GM10847 (cell line): ENCODE results near the gene PHF20.

Source experiments
- POLR2A ChIP-seq: IDR thresholded peaks from 2 replicates; pipeline ENCODE4 v1.6.1; 2011; ENCODE audit not compliant: insufficient read length; ENCODE audit errors: extremely low read depth

Gene PHF20

GRCh38 chr20:35891375-35891774 is 119.6 kb downstream of the PHF20 start:
- no peak for TF ChIP-seq POLR2A

DNA sequence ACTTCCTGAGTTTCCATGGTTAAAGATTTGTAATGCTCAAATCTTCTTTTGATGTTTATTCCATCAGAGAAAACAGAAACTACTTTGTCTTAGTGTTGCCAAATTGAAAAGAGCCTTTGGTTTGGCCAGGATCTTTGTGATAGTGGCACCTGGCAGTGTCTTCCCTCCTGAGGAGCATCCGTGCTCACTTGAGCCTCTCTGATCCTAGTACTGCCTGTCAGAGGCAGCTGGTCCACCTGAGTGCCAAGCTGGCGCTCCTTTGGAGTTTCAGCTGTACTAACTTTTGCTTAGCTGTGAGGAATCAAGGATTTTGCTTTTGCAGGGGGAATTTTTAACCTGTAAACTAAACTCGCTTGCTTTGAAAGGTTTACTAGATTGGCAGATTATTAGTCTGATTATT is 121.1 kb downstream of the PHF20 start:
- TF ChIP-seq POLR2A = no peak

GRCh38 chr20:35893942-35894341 is 122.1 kb downstream of the PHF20 start:
- TF ChIP-seq POLR2A = no peak

GRCh38 chr20:35899064-35899463 is 127.2 kb downstream of the PHF20 start:
- TF ChIP-seq POLR2A = no peak

- no peak for TF ChIP-seq POLR2A
Measured at GRCh38 chr20:35901678-35902544, 130.1 kb downstream of the PHF20 start.

GRCh38 chr20:35902545-35902941 is 130.7 kb downstream of the PHF20 start:
- no peak for TF ChIP-seq POLR2A

- no peak for TF ChIP-seq POLR2A
Measured at GRCh38 chr20:35903843-35904242, 132.0 kb downstream of the PHF20 start.

GRCh38 chr20:35904982-35905663 is 133.3 kb downstream of the PHF20 start:
- no peak for TF ChIP-seq POLR2A

DNA sequence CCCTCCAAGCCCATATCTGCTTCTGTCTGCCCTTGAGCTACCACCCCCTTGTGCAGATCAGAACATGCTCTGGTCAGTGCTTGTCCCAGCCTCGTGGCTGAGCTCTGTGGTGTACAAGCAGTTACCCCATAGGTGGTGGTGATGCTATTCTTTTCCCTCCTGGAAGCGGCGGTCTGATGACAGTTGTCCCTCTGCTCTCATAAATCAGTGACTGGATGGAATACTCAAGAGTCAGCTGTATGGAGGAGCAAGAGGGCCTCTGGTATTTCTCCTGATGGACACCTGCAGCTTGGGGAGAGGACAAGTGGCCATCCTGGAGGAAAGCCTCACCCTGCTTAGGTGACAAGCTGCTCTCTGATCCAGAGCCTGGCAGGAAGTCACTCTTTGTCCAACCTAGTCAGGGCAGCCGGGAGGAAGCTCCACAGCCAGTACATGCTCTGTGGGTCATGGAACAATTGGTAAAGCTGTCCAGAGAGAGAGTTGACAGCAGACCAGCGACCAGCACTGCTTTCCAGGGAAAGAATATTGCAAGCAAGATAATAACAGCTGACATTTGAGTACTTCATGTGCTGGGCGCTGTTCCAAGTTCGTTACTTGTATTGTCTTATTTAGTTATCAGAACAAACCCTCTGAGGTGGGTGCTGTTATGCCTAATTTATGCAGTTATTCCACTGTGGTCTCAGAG is 135.3 kb downstream of the PHF20 start:
- no peak for TF ChIP-seq POLR2A

DNA sequence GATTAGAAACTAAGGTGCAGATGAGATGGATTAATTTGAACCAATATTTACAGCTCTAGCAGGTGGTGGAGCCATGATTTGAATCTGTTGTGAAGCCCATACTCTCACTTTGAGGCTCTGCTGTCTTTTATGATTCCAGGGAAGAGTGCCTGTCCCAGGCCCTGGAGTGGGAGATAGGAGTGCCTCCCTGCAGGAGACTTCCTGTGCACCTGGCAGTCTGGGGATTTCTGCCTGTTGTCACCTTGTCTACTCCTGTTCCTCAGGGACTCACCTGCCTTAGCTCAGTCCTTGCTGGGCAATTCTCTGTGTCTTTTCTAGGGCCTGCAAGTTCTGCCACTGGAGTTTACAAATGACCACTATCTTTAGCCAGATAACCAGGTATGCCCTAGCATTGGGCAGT is 136.2 kb downstream of the PHF20 start:
- no peak for TF ChIP-seq POLR2A

- no peak for TF ChIP-seq POLR2A
Measured at GRCh38 chr20:35909176-35909575, 137.4 kb downstream of the PHF20 start.

- TF ChIP-seq POLR2A = no peak
Measured at GRCh38 chr20:35909796-35910195, 138.0 kb downstream of the PHF20 start.

DNA sequence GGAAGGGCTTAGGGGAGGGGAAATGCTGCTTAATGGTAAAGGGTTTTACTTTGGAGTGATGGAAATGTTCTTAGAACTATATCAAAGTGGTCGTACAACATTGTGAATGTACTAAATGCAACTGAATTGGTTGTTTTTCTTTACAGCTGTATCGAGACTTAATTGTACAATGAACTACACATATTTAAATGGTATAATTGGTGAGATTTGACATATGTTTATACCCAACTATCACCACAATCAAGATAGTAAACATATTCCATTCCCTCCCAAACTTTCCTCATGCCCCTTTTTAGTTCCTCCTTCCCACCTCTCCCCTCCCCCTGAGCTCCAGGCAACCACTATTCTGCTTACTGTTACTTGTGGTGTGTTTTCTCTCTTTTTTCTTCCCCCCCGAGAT is 138.4 kb downstream of the PHF20 start:
- no peak for TF ChIP-seq POLR2A

DNA sequence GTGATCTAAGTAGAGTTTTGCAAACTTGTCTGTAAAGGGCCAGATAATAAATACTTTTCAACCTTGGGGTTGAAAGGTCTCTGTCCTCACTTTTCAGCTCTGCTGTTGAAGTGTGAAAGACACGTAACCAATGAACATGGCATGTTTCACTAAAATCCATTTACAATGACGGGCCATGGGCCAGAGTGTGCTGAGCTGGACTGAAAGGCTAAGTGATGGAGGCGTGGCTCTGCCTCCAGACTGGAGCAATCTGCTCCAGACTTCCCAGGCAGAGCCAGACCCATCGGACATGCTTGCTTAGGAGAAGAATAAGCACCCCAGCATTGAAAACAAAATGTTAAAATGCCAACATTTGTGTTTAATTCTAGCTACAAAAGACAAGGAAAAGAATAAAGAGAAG is 141.1 kb downstream of the PHF20 start:
- TF ChIP-seq POLR2A = no peak

GRCh38 chr20:35917077-35917476 is 145.3 kb downstream of the PHF20 start:
- TF ChIP-seq POLR2A = no peak

DNA sequence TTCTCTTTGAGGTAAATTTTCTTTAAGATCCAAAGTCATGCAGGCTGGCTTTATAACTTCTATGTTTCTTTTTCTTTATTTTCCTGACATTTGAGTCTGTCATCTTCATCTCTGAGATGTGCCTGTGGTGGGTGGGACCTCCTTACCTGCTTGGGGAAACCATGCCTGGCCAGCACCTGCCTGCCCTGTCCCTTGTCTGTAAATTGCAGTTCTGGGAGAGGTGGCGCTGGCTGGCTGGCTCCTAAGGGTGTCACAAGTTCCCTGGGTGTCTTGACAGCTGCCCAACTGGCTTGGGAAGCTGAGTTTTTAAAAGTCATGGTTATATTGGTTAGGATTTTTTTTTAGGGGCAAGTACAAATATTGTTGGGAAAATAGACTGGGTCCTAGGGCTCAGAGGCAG is 146.2 kb downstream of the PHF20 start:
- TF ChIP-seq POLR2A = no peak
